HFF-Myc (cell line): ENCODE measurements around the gene FAM181A.

ENCODE experiments used
- DNase-seq: peaks from one replicate; pipeline ENCODE4 v3.0.0-alpha.2; 2011; ENCODE audit warnings: low read depth; ENCODE audit errors: extremely low read depth
- H3K4me3 ChIP-seq: replicated peaks from 2 replicates; pipeline ENCODE4 v1.5.1; 2011; ENCODE audit warnings: low read depth, mild to moderate bottlenecking, control low read depth, low read length
- CTCF ChIP-seq: IDR thresholded peaks from 2 replicates; pipeline ENCODE4 v1.5.1; 2012; ENCODE audit warnings: mild to moderate bottlenecking, low read depth, low read length, control low read depth; ENCODE audit errors: missing control alignments

Gene FAM181A

GRCh38 chr14:93895023-93895604 is 32.0 kb upstream of the FAM181A start:
- TF ChIP-seq CTCF = no peak
- H3K4me3 ChIP-seq = no peak overlapping the region
- no peak for DNase-seq

- DNase-seq = no peak
- TF ChIP-seq CTCF = no peak
- no peak overlapping the region for H3K4me3 ChIP-seq
These were observed 29.7 kb upstream of the FAM181A start for GRCh38 chr14:93897476-93897845.

- no peak for DNase-seq
- no peak for TF ChIP-seq CTCF
- H3K4me3 ChIP-seq = no peak overlapping the region
These were observed 29.0 kb upstream of the FAM181A start for GRCh38 chr14:93898081-93898611.

GRCh38 chr14:93898731-93899130 is 28.4 kb upstream of the FAM181A start:
- TF ChIP-seq CTCF = no peak
- DNase-seq = no peak
- H3K4me3 ChIP-seq = no peak overlapping the region

- no peak for TF ChIP-seq CTCF
- no peak overlapping the region for H3K4me3 ChIP-seq
- no peak for DNase-seq
These were observed 25.3 kb upstream of the FAM181A start for GRCh38 chr14:93901813-93902212.

- no peak overlapping the region for H3K4me3 ChIP-seq
- no peak for TF ChIP-seq CTCF
These were observed 24.4 kb upstream of the FAM181A start for GRCh38 chr14:93902619-93903307.

More at GRCh38 chr14:93902619-93903307, 24.4 kb upstream of the FAM181A start:
- no peak for DNase-seq
